Stimulated activated CD4-positive, alpha-beta T cell treated with anti-CD3 and anti-CD28 coated beads, Interleukin-12 subunit alpha, Interleukin-12 subunit beta, amount 100 ng/mL, for 48 hours (primary cell): ENCODE measurements around the gene IGFBP4.

Experiments
- DNase-seq, 3 donors: peaks; one replicate each; pipeline ENCODE4 v3.0.0-alpha.2; 2020; ENCODE audit warnings: low read depth in 2 of 3, low spot score in 1 of 3

The IGFBP4 gene

DNA sequence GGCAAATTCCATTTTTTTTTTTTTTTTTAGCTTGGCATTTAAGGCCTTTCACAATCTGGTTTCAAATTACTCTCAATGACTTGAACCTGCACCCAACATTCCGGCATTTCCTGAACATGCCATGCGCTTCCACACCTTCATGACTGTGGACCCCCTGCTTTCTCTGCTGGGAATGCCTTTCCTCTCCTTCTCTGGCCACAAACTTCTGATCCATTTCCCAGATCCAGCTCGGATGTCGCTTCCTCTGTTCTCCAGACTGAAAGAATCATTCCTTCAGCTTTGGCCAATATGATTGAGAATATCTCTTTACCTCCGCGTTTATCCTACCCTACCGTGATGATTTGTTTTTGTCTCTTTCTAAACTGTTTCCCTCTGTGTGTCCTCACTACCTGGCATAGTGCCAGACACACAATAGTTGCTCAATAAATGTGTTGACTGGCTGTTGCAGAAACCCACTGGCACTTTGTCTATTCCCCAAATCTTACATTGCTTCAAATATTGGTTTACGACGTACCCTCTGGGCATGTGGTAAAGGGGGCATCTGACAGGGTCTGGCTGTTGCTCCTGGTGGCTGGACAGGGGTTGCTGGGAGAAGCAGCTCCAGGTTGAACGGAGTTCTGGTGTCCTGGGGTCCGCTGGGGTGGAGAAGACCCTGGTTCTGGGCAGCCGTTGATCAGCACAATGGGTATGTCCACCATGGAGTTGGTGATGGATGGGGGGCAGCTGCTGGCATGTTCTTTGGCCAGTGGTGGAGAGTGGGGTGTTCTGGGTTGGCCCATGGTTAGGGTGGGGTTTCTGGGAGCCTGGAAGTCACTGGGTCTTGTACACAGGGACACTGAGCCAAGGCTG, 43.5 kb downstream of the IGFBP4 start:
- DNase-seq, result no peak

DNA sequence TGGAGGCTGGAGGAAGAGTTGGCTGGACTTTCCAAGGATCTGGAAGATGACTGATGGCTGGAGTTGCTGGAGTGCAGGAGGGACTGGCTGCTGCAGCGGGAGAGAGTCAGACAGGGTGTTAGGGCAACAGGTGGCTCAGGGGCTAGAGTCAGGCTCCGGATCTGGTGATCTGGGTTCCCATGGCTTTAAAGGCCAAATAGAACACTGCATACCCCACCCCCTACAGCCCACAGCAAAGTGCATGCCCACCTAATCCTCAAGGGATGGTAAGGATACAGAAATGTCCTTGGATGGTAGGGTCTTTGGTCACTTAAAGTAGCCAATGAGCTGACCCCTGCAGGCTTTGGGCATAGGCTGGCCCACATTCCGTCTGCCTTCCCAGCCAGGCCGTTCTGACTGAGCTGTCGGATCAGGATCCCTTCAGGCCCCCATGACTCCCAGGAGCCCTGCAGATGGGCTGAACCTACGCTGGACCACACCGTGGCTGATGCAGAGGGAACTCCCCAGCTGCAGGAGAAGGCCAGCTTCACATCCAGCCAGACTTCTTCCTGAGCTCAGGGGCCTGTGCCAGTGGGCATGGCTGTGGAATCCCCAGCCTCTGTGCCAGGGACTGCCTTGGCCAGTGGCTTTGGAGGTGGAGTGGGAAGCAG, 44.2 kb downstream of the IGFBP4 start:
- no peak for DNase-seq

DNA sequence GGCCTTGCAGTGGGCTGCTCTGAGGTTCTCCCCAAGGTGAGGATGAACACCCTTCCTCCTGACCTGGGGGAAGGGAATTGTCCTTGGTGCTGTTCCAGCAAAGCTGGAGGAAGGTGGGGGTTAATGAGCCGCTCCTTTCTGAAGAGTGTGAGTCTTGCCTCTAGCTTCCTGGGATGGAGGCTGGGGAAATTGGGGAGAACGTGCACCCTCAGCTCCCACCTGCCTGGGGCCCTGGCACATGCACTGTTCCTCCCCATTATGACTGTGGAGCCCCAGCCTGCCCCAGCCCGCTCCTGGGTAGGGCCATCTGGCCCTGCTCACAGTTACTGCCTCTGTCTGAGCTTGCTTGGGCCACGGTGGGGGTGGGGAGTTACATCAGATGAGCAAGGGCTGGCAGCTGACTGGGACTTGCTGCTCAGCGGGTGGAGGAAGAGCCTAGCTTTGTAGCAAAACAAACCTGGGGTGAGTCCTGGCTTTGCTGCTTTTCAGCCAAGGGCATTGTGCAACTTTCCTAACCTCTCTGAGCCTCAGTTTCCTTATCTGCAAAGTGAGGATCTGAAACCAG, 47.1 kb downstream of the IGFBP4 start:
- DNase-seq, result no peak

DNA sequence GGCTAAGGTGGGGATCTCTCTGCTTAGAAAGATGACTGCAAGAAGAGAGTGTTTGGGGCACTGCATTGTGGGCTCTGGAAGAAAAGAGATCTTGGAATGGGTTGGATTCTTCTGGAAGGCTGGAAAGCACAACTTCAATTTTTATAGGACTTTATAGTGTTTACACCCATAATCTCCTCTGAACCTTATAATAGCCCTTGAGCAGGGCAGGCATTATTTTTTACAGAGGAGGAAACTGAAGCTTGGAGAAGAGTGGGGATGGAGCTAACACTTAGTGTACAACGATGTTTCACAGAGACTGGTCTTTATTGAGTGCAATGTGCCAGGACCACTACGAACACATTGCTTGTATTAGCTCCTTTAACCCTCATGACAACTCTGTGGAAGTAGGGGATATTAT, 47.7 kb downstream of the IGFBP4 start:
- DNase-seq, result no peak

DNA sequence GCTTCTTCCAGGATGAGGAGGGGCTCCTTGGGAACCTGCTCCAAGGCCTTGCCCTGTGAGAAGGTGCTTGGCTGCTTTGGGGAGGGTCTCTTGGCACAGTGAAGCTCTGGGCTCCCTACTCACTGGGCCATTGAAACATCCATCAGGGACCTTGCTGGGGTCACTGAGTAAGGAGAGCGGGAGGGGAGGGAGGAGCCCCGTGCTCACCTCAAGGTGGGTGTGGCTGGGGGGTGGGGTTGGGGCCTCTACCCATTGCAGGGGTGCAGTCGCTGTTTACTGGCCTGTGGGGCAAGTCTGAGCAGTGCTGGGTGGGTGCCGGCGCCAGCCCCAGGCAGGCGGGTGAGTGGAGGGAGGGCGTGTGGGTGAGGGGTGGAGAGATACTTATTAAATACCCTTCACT, 48.2 kb downstream of the IGFBP4 start:
- no peak for DNase-seq

DNA sequence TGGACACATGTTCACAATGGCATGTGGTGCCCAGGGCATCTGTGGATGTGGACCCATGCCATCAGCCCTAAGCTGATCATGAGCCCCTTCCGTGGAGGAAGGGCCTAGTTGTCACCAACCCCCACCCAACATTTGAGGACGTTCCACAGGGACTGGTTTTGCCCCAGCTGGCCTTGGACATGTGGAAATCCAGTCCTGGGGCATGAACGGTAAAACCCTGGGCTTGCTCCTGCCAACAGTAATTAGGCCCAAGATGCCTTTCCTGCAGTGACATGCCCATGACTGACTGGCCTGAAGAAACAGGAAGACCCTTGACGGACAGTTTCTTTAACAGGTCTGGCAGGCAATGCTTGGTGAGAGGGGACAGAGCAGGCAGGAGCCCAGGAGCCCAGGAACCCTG, 50.4 kb downstream of the IGFBP4 start:
- DNase-seq, result no peak

DNA sequence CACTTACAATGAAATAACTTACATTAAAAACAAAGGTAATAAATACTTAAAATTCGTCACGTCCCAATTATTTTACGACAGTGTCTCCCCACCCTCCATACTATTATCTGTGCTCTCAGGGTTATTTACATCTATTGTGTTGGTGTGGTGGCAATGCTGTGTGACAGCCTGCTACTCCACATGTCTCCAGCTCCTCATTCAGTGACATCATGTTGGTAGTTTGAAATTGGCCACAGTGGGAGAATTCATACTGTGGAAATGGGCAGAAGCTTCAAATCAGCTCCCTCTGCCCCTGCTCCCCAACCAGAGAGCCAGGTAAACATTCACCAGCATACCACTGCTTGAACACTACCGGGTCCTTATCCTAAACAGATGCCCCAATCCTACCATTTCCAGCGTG, 51.9 kb downstream of the IGFBP4 start:
- no peak for DNase-seq

DNA sequence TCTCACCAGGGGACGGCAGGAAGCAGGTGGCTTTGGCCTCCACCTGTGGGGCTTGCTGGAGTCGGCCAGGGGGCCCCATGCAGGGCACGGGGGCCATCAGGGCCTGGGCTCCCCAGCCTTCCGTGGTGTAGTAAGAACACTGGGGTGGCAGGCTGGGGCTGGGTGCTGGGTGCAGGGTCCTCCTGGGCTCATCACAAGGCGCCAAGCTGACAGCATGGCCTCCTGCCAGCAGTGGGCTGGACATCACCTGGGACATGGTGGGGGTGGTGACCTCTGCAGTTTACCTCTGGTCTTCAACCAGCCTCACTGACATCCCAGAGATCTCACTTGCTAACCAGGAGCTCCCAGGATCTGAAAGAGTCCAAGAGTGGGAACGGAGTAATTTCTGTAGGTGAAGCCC, 52.9 kb downstream of the IGFBP4 start:
- no peak for DNase-seq

DNA sequence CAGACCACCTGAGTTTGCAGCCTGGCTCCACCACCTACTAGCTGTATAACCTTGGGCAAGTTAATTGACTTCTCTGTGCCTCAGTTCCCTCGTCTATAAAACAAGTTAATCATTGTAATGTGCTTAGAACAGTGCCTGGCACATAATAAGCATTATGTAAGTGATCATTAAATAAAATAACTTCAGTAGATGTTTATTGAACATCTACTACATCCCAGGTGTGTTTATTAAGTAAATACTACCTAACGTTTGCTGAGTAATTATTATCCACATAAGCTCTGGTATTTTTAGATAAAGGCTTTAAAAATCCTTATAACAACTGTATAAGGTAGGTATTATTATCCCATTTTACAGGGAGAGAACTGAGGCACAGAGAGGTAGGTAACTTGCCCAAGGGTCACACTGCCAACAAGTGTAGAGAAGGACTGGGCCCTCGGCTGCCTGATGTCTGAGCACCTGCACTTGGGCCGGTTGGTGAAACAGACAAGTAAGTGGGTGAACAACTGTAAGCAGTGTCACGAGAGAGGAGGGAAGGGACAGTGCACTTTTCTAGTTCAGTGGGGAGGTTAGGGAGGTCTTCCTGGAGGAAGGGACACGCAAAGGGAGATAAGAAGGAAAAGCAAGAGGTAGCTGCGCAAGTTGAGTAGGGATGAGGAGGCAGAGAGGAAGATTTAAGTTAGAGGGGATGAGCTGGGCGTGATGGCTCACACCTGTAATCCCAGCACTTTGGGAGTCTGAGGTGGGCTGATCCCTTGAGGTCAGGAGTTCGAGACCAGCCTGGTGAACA, 53.6 kb downstream of the IGFBP4 start:
- no peak for DNase-seq

DNA sequence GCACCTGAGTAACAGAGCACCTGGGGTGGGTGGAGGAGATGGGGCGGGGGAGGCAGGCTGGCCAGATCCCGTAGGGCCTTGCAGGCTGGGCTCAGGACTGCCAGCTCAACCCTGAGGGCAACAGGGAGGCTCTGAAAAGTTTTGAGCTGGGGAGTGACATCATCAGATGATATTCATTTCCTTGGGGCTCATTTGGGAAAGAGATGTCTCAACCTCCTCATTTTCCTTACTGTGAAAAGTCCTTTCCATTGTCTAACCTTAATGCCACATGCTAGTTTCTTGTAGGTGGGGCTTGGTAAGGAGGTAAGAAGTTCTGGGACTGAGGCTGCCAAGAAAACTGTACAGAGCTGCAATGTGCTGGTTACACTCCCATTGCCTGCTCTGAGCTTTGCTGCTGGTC, 54.4 kb downstream of the IGFBP4 start:
- DNase-seq, result no peak

DNA sequence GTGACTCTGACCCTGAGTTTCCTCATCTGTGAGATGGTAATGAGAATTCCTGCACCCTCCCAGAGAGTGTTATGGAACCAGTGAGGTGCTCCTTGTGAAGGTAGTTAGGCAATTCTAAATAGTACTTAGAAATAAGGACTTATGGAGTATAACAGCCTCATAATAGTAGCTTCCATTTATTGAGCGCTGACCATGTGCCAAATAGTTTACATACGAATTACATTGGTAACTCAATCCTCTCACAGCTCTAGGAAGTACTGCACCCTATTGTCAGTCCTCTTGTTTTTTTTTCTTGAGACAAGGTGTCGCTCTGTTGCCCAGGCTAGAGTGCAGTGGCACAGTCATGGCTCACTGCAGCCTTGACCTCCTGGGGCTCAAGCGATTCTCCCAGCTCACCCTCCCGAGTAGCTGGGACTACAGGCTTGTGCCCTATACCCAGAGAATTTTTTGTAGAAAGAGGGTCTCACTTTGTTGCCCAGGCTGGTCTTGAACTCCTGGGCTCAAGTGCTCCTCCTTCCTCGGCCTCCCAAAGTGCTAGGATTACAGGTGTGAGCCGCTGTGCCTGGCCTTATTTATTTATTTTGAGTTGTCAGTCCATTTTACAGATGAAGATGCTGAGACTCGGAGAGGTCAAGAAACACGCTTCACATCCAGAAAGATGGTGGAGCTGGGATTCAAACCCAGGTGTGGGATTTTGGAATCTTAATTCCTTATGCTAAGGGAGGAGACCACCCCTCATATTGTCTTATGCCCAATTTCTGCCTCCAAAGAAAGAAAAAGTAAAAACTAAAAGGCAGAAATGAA, 55.2 kb downstream of the IGFBP4 start:
- no peak for DNase-seq

DNA sequence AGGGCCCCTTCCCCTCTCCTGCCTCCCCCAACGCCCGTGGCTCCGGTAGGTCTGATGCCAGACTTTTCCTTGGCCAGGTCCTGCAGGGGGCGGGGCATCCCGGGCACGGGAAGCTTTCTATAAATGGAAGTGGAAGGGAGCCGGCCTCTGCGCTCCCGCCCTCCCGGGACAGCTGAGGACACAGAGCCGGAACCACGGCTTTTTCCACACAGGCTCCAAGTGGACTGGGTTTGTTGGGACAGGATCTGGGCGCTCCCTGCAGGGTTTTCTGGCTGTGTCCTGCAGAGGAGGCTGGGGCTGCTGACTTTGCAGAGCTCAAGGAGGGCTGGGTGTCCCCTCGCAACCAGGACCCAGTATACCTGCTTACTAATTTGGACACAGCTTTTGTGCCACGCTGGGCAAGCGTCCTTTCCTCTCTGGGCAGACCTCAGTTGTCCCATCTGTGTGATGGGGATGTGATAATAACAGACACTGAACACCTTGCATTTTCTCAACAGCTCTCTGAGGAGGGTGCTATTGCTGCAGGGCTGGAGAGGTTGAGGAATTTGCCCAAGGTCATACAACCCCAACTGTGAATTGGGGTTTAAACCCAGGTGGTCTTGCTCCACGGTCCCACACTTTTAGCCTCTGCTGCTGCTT, 56.4 kb downstream of the IGFBP4 start:
- DNase-seq, result no peak

DNA sequence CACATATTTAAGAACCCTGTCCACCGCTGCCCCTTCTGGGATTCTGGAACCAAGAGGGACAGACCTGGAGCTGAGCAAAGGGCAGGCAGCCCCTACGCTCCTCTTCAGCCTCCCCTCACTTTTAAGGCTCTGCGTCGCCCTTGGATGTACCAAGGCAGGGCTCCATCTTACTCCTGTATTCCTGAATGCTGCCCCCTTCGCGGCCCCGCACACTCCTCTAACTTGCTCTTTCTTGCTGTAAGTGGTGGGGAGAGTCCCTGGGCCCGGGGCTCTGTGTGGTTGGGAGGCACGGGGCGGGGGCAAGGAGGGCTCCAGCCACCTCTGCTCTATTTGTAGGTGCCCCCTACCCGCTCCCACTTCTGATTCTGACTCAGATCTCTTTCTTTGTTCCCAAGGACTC, 56.9 kb downstream of the IGFBP4 start:
- DNase-seq, result no peak

DNA sequence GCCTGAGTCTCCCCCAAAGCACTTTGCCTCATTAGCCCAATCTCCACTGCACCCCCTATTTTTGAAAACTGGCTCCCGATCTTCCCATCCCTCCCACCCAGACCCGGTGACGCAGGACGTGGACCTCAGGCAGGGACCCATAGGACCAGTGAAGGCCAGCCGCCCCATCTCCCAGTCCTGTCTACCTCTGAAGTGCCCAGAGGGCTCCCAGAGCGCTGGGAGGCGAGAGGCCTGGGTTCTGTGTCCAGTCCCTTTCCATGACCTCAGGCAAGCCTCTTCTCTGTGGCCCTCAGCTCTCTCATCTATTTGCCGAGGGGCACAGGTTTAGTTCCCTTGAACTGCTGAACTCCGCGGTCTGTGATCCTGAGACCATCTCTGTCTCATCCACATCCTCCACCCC, 57.5 kb downstream of the IGFBP4 start:
- no peak for DNase-seq

DNA sequence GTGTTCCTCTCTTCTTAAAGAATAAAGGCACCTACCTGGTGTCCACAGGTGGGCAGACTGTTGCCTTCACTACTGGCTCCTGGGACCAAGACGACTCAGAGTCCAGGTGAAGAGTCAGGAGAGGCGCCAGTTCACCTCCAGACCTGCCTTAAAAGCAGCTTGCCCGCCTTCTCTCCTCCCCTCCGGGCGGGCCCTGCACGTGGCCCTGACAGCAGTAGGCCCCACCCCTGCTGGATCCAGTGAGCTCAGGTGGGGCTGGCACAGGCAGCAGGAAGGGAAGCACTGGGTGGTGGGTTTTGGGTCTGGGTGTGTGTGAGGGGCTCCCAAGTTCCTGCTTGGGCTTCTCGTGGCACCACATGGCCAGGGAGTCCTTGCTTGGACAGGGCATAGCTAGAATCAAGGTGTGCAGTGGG, 58.3 kb downstream of the IGFBP4 start, which contains the start of gene TNS4:
TNS4 (minus strand) TSS at position 125 of the 413 bp plus-strand sequence. CDS start 5,198 bp downstream, outside the sequence.
- no peak for DNase-seq

DNA sequence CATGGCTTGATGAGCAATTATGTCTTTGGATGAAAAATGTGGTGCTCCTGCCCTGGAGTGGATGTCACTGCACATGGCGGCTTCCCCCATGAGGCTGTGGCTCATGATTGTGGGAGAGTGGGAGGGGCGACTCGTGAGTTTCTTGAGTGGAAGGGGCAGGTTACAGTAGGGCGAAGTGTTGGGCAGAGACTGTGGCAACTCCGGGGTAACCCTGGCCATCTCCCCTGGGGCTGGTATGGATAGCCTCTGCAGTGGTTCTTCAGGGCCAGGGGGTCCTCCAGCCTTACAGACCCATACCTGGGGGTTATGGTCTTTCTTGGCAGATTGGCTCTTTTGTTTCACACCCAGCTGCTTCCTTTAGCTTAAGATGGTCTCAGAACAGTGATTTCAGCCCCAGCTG, 59.5 kb downstream of the IGFBP4 start:
- no peak for DNase-seq

DNA sequence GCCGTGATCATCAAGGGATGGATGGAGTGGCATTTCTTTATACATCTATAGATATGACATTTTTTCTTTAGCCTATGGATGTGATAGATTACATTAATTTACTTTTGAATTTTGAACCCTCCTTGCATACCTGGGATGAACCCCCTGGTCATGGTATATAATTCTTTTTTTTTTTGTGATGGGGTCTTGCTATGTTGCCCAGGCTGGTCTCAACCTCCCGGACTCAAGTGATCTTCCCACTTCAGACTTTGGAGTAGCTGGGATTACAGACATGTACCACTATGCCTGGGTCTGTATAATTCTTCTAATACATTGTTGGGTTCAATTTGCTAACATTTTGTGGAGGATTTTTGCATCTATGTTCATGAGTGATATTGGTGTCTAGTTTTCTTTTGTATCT, 59.9 kb downstream of the IGFBP4 start:
- DNase-seq, result no peak

DNA sequence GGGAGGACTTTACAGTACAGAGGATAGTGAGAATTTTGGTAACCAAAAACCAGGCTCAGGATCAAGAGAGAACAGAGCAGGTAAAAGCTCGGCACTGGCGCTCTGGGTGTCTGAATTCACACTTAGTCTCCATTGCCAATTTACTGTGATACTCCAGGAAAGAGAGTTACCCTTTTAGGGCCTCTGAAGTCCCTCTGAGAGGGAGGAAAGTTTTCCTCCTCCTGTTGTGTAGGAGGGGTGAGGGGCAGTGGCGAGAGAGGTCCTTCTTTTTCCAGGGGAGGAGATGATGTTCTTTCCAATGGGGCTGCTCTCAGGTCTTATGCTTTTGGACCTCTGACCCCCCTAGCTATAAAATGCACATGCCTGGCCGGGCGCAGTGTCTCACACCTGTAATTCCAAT, 63.5 kb downstream of the IGFBP4 start:
- DNase-seq, result no peak
